GM18526 (cell line): ENCODE measurements around the gene COPA.

Source experiments
- POLR2A ChIP-seq: IDR thresholded peaks from 3 replicates; pipeline ENCODE4 v1.6.1; 2011; ENCODE audit not compliant: insufficient read length; ENCODE audit errors: extremely low read depth

Gene COPA

DNA sequence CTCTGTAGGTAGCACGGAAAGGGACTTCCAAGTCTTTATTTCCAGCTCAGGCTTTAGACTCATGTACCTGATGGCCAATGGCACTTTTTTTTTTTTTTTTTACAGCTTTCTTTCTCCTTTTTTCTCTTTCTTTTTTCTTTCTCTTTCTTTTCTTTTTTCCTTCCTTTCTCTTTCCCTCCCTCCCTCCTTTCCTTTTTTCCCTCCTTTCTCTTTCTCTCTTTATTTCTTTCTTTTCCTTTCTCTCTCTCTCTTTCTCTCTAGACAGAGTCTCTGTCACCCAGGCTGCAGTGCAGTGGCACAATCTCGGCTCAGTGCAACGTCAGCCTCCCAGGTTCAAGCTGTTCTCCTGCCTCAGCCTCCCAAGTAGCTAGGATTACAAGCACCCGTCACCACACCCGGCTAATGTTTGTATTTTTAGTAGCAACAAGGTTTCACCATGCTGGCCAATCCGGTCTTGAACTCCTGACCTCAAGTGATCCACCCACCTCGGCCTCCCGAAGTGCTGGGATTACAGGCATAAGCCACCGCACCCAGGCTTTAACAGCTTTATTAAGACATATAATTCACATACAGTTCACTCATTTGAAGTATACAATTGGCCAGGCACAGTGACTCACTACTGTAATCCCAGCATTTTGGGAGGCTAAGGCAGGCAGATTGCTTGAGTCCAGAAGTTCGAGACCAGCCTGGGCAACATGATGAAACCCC lies 75.6 kb downstream of the COPA start:
- no peak for TF ChIP-seq POLR2A

DNA sequence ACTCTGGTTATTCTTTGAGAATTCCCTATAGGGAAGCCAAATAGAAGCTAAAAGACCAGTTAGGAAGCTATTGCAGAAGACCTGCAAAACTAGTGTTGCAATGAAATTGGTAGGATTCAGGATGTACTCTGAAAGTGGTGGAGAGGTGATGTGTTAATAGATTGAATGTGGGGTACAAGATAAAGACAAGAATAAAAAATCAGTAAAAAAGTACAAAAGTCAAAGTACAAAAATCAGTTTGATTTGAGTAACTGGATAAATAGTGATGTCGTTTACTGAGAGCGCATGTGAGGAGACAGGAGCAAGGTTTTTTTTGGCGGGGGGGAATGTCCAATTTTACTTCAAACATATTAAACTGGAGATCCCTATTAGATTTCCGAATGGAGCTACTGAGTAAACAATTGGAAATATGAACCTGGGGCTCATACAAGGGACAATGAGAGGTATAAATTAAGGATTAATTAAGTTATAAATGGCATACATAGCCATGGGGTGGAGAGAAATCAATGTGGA lies 78.2 kb downstream of the COPA start:
- TF ChIP-seq POLR2A, result no peak

DNA sequence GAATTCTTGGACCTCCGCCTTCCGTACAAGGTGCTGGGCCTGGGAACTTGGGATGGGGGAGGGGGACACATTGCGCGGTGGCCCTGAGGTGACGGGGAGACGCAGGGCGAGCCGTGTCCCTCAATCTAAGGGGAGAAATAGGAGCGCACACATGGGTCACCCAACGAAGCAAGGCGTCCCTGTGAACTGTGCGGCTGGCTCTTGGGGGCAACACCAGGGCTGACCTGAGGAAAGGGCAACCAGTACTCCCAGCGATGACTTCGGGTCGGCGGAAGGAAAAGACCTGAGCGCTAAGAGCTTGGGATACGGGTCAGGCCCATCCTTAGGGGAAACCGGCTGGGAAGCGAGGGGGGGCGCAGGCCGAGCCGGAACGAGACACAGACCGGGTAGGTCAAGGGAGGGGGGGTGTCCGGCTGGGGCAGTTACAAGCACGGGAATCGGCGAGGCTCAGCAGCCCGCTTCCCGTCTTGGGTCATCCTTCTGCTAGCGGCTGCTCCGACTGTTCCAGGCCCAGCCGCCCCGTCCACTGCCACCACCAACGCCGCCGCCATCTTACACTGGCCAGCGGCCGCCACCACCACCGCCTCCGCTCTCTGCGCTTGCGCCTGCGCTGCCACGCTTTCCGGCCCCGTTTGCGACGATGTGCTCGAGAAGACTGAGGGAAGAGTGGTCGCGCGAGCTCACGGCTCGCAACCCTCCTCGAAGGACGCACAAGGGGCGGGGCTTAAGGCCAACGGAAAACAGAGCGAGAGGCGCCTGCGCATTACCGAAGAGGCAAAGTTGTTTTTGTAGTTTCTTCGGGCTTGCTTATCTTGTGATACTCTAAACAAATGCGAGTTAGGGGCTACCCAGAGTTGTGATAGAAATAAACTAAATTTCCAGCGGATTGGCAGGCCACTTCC lies 80.9 kb downstream of the COPA start, which contains the start of gene DCAF8:
Gene DCAF8 (minus strand): TSS at position 657 of the 902 bp plus-strand sequence. CDS start 18,541 bp downstream, outside the sequence.
- peak; percentile 95 for TF ChIP-seq POLR2A

DNA sequence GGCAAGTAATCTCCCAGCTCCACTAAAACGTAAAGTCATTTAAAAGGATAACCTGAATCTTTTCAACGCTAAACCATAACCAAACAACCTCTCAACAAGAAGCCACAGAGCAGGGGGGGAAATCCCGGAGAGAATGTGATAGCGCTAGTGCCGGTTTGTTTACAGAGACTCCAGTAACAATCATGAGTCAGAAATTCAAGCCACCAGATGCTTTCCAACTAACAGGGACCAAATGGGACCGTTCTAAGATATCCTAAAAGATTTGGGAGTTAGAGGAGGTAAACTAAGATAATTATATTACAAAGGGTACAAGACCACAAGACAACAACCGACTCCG lies 81.5 kb downstream of the COPA start:
- TF ChIP-seq POLR2A, result no peak

DNA sequence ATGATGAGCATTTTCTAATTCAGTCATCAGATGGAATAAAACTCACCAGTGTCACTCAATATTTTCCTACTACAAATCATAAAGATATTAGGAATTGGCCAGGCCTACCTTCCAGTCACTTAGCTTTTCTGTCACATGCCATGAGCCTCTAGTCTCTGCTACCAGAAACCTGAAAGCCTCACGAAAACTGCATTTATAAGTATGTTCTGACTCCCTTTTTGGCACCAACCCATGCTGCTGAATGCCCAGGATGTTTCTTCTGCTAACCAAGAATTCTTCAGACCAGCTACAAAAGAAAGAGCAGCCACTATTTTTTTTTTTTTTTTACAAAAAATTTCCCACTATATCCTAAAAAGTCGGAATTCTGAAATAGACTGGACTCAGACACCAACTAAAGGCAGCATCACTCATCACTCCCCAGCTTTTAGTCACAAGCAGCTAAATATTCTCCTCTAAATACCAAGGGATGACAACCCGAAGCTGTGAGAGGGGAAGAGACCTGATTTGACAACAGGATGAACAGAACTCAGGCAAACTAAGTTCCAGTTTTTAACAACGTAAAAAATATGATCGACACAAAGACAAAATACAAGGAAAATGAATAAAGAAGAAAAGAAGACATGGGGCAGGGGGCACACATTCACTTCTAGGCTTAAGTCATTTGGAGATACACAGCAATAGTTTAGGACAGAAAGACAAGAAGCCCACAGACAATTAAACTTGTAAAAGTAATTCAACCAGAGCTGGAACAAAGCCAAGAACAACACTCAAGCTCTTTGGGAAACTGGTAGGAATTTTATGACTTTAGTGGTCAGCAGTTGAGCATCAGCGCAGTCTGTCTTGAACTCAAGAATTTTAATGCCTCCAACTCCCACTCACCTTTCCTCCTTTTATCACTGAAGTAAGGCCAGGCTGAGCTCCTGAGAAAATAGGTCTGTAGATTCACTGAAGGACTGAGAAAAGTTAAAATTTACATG lies 82.4 kb downstream of the COPA start:
- TF ChIP-seq POLR2A, result no peak

DNA sequence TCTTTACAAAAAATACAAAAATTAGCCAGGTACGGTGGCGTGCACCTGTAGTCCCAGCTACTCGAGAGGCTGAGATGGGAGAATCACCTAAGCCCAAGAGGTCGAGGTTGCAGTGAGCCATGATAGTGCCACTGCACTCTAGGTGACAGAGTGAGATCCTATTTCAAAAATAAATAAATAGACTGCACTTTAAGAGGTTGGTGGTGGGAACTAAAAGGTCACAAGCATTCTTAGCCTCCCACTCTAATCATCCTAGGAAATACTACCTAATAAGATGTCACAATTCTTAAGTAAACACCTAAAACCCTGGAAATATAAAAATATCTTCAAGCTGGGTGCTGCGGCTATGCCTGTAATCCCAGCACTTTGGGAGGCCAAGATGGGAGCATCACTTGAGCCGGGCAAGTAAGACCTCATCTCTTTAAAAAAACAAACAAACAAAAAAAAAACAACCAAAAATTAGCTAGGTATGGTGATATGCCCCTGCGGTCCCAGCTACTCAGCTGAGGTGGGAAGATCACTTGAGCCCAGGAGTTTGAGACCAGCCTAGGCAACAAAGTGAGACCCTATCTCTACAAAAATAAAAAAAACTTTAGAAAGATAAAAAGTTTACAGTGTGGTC lies 84.8 kb downstream of the COPA start:
- no peak for TF ChIP-seq POLR2A

DNA sequence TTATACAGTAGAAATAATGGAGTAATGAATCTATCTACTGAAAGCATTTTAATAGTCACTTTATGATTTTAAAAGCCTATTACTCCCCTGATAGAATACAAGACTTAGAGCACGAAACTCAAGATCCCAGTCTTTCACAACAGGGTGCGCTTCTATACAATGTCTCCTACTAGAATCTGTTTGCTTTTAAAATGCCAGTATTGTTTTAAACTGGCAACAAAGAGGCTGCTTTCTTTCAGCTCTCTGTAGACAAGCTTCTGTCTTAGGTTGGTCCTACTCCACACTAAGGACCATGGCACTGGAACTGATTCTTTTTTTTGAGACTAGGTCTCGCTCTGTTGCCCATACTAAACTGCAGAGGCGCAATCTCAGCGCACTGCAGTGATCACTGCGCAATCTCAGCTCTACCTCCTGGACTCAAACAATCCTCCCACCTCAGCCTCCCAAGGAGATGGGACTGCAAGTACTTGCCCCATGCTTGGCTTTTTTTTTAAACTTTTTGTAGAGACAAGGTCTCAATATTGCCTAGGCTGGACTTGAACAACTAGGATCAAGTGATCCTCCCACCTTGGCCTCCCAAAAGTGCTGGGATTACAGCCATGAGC lies 85.5 kb downstream of the COPA start:
- TF ChIP-seq POLR2A, result no peak

DNA sequence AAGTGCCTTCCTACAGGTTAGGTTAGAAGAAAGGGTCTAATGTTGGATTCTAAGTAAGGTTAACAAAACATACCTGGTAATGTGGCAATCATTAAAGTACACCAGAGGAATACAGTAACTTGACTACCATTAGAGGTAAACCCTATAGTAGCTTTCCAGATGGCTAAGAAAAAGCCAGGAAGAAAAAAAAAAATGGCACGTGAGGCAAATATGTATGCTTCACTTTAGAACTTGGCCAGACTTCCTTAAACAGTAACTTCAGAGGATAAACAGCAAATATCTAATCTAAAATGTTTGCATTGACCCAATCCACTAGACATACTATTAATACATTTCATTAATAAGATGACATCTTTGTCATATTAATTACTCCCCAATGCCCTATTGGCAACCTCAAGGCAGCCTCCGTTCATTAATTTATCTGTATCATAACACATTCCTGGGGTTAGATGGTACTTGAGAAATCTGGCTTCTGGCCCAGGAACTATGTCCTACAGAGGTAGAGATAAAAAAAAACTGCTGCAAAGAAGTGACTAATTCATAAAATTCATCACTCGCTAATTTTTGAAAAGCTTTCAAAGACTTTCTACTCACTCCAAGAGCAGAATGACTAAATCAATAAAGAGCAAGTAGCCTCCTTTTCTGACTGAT lies 86.5 kb downstream of the COPA start:
- TF ChIP-seq POLR2A, result no peak

DNA sequence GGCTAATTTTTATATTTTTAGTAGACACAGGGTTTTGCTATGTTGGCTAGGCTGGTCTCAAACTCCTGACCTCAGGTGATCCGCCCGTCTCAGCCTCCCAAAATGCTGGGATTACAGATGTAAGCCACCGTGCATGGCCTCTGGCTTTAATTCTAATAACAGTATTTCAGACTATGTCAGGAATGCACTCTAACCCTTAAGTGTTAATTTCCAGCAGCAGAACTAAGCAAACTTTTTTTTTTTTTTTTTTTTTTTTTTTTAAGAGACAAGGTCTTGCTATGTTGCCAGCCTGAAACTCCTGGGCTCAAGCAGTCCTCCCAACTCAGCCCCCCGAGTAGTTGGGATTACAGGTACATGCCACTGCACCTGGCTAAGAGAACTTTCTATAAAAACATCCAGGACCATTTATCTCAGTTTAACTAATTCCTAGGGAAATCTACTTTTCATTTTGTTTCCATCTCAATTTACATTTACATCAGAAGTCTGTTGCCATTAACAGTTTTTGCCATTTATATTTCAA lies 87.2 kb downstream of the COPA start:
- TF ChIP-seq POLR2A, result no peak

DNA sequence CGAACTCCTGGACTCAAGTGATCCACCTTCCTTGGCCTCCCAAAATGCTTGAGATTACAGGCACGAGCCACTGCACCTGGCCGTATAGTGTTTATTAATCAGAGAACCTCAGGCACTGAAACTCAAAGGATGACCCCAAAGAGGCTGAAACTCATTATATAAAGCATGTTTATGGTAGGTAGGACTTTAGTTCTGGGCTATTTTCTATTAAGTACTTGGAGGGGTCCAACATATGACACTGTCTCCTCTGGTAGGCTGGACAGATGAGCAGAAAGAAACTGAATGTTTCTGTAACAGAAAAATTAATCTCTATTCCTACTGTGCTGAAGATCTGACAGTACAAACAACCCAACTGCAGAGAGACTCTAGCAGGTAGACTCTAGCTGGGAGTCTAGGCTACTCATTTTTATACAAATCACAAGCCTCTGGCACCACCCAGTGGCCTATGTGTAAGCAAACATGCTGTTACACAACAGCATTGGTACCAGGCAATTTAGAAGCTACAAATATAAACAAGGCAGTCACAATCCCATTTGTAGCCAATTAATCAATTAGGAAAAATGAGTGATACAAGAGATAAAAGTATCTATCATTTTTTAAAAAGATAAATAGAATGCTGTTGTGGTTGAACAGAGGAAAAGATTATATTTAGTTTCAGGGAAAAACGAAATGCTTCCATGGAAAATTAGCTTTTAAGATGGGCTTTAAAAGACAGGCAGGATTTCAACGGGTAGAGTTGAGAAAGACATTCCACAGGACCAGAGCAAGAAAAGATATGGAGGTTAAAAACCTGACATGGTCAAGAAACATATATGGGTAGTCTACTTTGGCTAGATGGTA lies 91.1 kb downstream of the COPA start:
- no peak for TF ChIP-seq POLR2A

DNA sequence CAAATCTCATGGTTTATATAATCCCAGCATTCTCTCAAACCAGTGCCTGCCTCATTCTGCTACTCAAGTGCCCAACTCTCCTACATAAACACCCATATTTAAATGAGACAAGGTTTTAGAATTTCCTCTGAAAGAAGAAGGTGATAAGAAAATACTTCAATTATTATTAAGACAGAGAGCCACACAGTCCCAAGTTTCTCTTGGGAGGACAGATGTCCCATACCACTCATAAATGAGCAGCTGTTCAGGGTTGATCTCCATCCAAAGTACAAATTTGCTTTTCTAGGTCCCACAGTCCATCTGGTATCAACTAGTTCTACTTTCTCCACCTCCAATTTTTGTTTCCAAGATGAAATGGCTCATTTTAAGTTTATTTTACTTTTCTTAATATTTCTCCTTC lies 92.0 kb downstream of the COPA start:
- no peak for TF ChIP-seq POLR2A

DNA sequence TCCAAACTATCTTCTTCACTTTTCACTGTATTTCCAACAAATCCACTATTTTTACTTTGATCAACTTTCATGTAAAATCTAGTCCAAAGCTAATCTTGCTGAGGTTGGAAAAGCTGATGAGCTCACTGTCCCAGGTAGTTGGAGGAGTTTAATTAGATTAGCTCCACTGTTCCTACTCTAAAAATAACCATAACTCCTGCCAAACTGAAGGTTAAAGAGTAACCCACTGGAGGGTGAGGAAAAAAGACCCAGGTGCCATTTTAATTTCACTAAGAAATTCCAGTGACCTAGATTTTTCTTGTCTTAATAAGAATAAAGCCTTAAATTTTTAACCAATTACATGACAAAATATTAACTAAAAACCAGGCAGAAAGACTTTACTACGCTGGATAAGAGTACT lies 96.0 kb downstream of the COPA start:
- no peak for TF ChIP-seq POLR2A

DNA sequence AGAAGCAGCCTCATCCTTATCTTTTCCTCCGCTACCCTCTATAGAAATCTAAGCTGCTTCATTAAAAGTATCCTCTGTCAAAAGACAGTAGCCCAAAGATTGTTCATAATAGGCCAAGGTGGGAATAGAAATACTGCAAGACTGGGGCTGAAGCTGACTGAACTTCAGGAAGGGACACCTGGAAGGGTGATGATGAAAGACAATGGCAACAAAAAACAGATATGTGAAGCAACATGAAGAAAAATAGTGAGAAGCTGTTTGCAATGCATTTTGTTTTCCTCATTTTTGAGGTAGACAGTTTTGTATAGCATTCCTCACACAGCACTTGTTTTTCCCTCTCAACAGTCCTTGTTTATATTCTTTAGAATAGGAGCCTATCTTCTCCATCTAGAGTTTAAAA lies 97.6 kb downstream of the COPA start:
- no peak for TF ChIP-seq POLR2A

DNA sequence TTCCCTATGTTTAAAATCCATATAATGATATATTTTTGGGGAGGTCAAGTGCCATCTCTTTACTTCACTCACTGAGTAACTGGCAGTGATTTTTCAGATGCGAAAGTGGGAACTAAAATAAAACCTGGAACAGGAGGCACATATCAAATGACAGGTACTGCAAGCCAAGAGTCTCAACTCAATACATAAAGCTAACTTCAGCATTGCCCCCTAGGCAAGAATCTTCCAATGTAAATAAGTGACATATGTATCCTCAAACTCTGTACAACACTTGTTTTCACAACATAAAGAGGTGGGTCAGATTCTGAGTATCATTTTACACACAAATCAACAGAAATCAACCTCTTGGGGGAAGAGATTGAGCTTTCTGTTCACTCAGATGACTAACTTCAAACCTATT lies 98.8 kb downstream of the COPA start:
- TF ChIP-seq POLR2A, result no peak
